C4-2B (cell line): ENCODE data around the gene CCSER2.

Experiments
- CTCF ChIP-seq: fragments of 450-650 bp; conservative IDR thresholded peaks from 2 replicates; pipeline ENCODE4 v1.5.1; 2017; ENCODE audit warnings: mild to moderate bottlenecking
- ZFX ChIP-seq: fragments of 450-650 bp; IDR thresholded peaks from 2 replicates; pipeline ENCODE4 v1.6.1; 2017

GRCh38 chr10:84342584-84342983 is 14.2 kb downstream of the CCSER2 start:
- TF ChIP-seq ZFX (no peak), CTCF (no peak)
